Liver (tissue), 9 donors: ENCODE measurements around the gene CD9. TPM values are rescaled to one million over a fixed set of nuclear protein-coding genes. Genes with fewer than 3 reads are reported as not detected.

Source experiments
- DNase-seq: peaks from one replicate; pipeline ENCODE4 v3.0.0-alpha.2; 2017; ENCODE audit warnings: low spot score
- H3K27ac ChIP-seq, 2 donors: one replicate each; pipeline ENCODE4 v1.7.0; 2013; ENCODE audit warnings: inconsistent platforms in 2 of 2, low read length in 2 of 2, control low read depth in 1 of 2, low read depth in 1 of 2, mild to moderate bottlenecking in 1 of 2
- H3K27me3 ChIP-seq, 4 donors: one replicate each; pipeline versions ENCODE4 v1.6.1 to v1.7.0; 2013; ENCODE audit warnings: low read length in 3 of 4, inconsistent platforms in 1 of 4, mild to moderate bottlenecking in 1 of 4, moderate library complexity in 1 of 4; ENCODE audit not compliant: control insufficient read depth in 4 of 4, insufficient read depth in 4 of 4
- H3K36me3 ChIP-seq, 4 donors: one replicate each; pipeline versions ENCODE4 v1.6.1 to v1.7.0; 2013; ENCODE audit warnings: low read length in 3 of 4, mild to moderate bottlenecking in 3 of 4, low read depth in 1 of 4, moderate library complexity in 1 of 4; ENCODE audit not compliant: control insufficient read depth in 4 of 4, insufficient read depth in 3 of 4
- H3K4me1 ChIP-seq, 4 donors: one replicate each; pipeline versions ENCODE4 v1.6.1 to v1.7.0; 2013; ENCODE audit warnings: low read length in 3 of 4, mild to moderate bottlenecking in 3 of 4, moderate library complexity in 1 of 4; ENCODE audit not compliant: control insufficient read depth in 4 of 4, insufficient read depth in 4 of 4
- H3K4me3 ChIP-seq, 3 donors: one replicate each; pipeline versions ENCODE4 v1.6.1 to v1.7.0; 2013; ENCODE audit warnings: low read length in 3 of 3, control low read depth in 1 of 3, low read depth in 1 of 3, mild to moderate bottlenecking in 1 of 3
- H3K9ac ChIP-seq, 2 donors: one replicate each; pipeline ENCODE4 v1.7.0; 2013; ENCODE audit warnings: low read length in 2 of 2, mild to moderate bottlenecking in 2 of 2, moderate library complexity in 2 of 2, control low read depth in 1 of 2, low read depth in 1 of 2
- H3K9me3 ChIP-seq, 4 donors: one replicate each; pipeline versions ENCODE4 v1.6.1 to v1.7.0; 2013; ENCODE audit warnings: low read length in 3 of 4; ENCODE audit not compliant: control insufficient read depth in 4 of 4
- EGR1 ChIP-seq, 2 donors: IDR thresholded peaks; 2 replicates each; pipeline ENCODE4 v1.6.1; 2016 to 2018; ENCODE audit warnings: antibody characterized with exemption in 2 of 2, low read depth in 2 of 2
- FOXA1 ChIP-seq: IDR thresholded peaks from 2 replicates; pipeline ENCODE4 v1.6.1; 2016; ENCODE audit warnings: antibody characterized with exemption
- FOXA2 ChIP-seq: IDR thresholded peaks from 2 replicates; pipeline ENCODE4 v1.6.1; 2016; ENCODE audit warnings: antibody characterized with exemption
- GABPA ChIP-seq, 2 donors: IDR thresholded peaks in 1 of 2; conservative IDR thresholded peaks in 1 of 2; 2 replicates each; pipeline ENCODE4 v1.6.1; 2016; ENCODE audit warnings: antibody characterized with exemption in 2 of 2, mild to moderate bottlenecking in 1 of 2, moderate library complexity in 1 of 2
- HNF4A ChIP-seq, 2 donors: conservative IDR thresholded peaks; 2 replicates each; pipeline ENCODE4 v1.6.1; 2016; ENCODE audit warnings: antibody characterized with exemption in 2 of 2, mild to moderate bottlenecking in 2 of 2
- HNF4G ChIP-seq: IDR thresholded peaks from 2 replicates; pipeline ENCODE4 v1.6.1; 2016; ENCODE audit warnings: antibody characterized with exemption
- JUND ChIP-seq, 2 donors: IDR thresholded peaks; 2 replicates each; pipeline ENCODE4 v1.6.1; 2016; ENCODE audit warnings: antibody characterized with exemption in 2 of 2
- NR2F2 ChIP-seq: IDR thresholded peaks from 2 replicates; pipeline ENCODE4 v1.6.1; 2016; ENCODE audit warnings: antibody characterized with exemption
- RAD21 ChIP-seq, 2 donors: IDR thresholded peaks; 2 replicates each; pipeline ENCODE4 v1.6.1; 2016; ENCODE audit warnings: antibody characterized with exemption in 2 of 2, mild to moderate bottlenecking in 2 of 2
- RXRA ChIP-seq, 2 donors: IDR thresholded peaks; 2 replicates each; pipeline ENCODE4 v1.6.1; 2017 to 2018; ENCODE audit warnings: antibody characterized with exemption in 2 of 2, mild to moderate bottlenecking in 1 of 2
- SP1 ChIP-seq: IDR thresholded peaks from 2 replicates; pipeline ENCODE4 v1.6.1; 2018; ENCODE audit warnings: antibody characterized with exemption, mild to moderate bottlenecking
- TAF1 ChIP-seq: conservative IDR thresholded peaks from 2 replicates; pipeline ENCODE4 v1.6.1; 2016; ENCODE audit warnings: antibody characterized with exemption, mild to moderate bottlenecking
- YY1 ChIP-seq: IDR thresholded peaks from 2 replicates; pipeline ENCODE4 v1.6.1; 2016; ENCODE audit warnings: antibody characterized with exemption, mild to moderate bottlenecking
- WGBS: extraction: QIAGEN DNeasy Blood & Tissue Kit; methylation state at CpG from one replicate; pipeline ENCODE4 v1.1.7; 2013; 5-methylcytosine and 5-hydroxymethylcytosine counted together
- polyA plus RNA-seq, 2 donors: library from polyadenylated mRNA; stranded (reverse) in 1 of 2; unstranded in 1 of 2; fragments of 200-250 nt in 1 of 2; fragments of >200 nt in 1 of 2; fragmentation: Nextera tagmentation in 1 of 2; extraction: Ambion mirVana in 1 of 2; gene quantifications; one replicate each; pipeline versions ENCODE4 v1.2.1 to v1.2.3, GENCODE V29; 2013 to 2015
- total RNA-seq, 2 donors: library from RNA; depleted of rRNA; stranded (reverse); fragments of >200 nt; gene quantifications; one replicate each; pipeline ENCODE4 v1.2.3, GENCODE V29; 2014
- TF ChIP-seq, protein P1 (sequence below): fragments of 150-350 bp; IDR thresholded peaks from 2 replicates; pipeline ENCODE4 v1.5.1; 2017; ENCODE audit warnings: improper control_type of control experiment, low read depth, low read length; ENCODE audit not compliant: missing input control
- TF ChIP-seq, protein P2 (sequence below): IDR thresholded peaks from 2 replicates; pipeline ENCODE4 v1.6.1; 2016; ENCODE audit warnings: antibody characterized with exemption
- TF ChIP-seq, protein P3 (sequence below): IDR thresholded peaks from 2 replicates; pipeline ENCODE4 v1.6.1; 2016; ENCODE audit warnings: antibody characterized with exemption, mild to moderate bottlenecking
- TF ChIP-seq, protein P4 (sequence below): IDR thresholded peaks from 2 replicates; pipeline ENCODE4 v1.6.1; 2016; ENCODE audit warnings: antibody characterized with exemption
- TF ChIP-seq, protein P5 (sequence below): IDR thresholded peaks from 2 replicates; pipeline ENCODE4 v1.6.1; 2016; ENCODE audit warnings: antibody characterized with exemption
- donor health status: healthy.
- donor health status: healthy.
- donor health status: healthy.
- donor health status: healthy.
- donor health status: healthy.

Gene CD9
- total and polyA plus RNA-seq, 4 donors = 18.7 to 65.2 (median 32.4) TPM

DNA sequence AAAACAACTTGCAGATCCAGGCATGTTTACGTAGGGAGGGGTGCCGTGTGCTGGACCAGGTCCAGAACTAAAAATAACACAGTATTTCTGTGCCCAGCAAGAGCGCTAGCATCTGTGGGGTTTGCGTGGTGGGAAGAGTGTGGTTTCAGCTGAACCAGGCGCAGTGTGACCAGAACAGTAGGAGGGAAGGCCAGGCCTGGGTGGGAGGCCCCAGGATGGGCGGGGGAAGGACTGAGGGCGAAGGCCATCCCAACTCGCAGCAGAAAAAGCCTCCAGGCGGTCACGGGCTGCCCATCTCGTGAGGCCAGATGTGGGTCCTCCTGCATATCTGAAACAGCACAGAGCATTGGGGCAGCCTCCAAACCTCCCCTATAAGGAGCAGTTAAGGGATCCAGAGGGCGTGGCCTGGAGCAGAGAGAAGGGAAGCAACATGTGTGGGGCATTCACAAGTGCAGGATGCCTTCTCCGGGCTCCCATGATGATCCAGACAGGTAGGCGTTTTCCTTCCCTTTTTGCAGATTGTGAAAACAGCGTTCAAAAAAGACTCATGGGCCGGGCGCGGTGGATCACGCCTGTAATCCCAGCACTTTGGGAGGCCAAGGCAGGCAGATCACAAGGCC, 17.8 kb upstream of the CD9 start:
- Histone ChIP-seq H3K27me3 (no peaks in the 10 kb centered on the region), H3K36me3 (no peaks in the 10 kb centered on the region), H3K4me3 (peak overlapping the region in 1 of 3 donors; percentile 54), H3K9me3 (no peaks in the 10 kb centered on the region), H3K27ac (peak overlapping the region; percentile 94 to 99), H3K4me1 (peaks cover 14 to 56% (median 34%) of the 10 kb centered on the region in 4 donors), H3K9ac (peak overlapping the region; percentile 15 to 88)
- 25% methylated on average over 19 of the region's 19 CpGs for WGBS
- TF ChIP-seq GABPA (IDR thresholded peaks at IDR 0.05 in 1 of 2, conservative IDR thresholded peaks at IDR 0.05 in 1 of 2) = no peak
- peak; percentile 33 to 59 for TF ChIP-seq RXRA (IDR thresholded peaks at IDR 0.05)
- TF ChIP-seq SP1 = peak; percentile 51
- no peak for TF ChIP-seq TAF1
- TF ChIP-seq, protein P1, sequence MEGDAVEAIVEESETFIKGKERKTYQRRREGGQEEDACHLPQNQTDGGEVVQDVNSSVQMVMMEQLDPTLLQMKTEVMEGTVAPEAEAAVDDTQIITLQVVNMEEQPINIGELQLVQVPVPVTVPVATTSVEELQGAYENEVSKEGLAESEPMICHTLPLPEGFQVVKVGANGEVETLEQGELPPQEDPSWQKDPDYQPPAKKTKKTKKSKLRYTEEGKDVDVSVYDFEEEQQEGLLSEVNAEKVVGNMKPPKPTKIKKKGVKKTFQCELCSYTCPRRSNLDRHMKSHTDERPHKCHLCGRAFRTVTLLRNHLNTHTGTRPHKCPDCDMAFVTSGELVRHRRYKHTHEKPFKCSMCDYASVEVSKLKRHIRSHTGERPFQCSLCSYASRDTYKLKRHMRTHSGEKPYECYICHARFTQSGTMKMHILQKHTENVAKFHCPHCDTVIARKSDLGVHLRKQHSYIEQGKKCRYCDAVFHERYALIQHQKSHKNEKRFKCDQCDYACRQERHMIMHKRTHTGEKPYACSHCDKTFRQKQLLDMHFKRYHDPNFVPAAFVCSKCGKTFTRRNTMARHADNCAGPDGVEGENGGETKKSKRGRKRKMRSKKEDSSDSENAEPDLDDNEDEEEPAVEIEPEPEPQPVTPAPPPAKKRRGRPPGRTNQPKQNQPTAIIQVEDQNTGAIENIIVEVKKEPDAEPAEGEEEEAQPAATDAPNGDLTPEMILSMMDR = no peak
- no peak for TF ChIP-seq HNF4G
- TF ChIP-seq HNF4A (conservative IDR thresholded peaks at IDR 0.05) = peak; percentile 47 to 75
- peak; percentile 17 for TF ChIP-seq NR2F2
- TF ChIP-seq EGR1 (IDR thresholded peaks at IDR 0.05; ENCODE audit: low read depth in 2 of 2) = peak in 1 of 2 donors; percentile 27
- no peak for TF ChIP-seq FOXA1
- TF ChIP-seq, protein P2, sequence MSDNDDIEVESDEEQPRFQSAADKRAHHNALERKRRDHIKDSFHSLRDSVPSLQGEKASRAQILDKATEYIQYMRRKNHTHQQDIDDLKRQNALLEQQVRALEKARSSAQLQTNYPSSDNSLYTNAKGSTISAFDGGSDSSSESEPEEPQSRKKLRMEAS = peak; percentile 51
- peak; percentile 36 to 49 for TF ChIP-seq RAD21 (IDR thresholded peaks at IDR 0.05)
- TF ChIP-seq, protein P3, sequence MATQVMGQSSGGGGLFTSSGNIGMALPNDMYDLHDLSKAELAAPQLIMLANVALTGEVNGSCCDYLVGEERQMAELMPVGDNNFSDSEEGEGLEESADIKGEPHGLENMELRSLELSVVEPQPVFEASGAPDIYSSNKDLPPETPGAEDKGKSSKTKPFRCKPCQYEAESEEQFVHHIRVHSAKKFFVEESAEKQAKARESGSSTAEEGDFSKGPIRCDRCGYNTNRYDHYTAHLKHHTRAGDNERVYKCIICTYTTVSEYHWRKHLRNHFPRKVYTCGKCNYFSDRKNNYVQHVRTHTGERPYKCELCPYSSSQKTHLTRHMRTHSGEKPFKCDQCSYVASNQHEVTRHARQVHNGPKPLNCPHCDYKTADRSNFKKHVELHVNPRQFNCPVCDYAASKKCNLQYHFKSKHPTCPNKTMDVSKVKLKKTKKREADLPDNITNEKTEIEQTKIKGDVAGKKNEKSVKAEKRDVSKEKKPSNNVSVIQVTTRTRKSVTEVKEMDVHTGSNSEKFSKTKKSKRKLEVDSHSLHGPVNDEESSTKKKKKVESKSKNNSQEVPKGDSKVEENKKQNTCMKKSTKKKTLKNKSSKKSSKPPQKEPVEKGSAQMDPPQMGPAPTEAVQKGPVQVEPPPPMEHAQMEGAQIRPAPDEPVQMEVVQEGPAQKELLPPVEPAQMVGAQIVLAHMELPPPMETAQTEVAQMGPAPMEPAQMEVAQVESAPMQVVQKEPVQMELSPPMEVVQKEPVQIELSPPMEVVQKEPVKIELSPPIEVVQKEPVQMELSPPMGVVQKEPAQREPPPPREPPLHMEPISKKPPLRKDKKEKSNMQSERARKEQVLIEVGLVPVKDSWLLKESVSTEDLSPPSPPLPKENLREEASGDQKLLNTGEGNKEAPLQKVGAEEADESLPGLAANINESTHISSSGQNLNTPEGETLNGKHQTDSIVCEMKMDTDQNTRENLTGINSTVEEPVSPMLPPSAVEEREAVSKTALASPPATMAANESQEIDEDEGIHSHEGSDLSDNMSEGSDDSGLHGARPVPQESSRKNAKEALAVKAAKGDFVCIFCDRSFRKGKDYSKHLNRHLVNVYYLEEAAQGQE = no peak
- TF ChIP-seq, protein P4, sequence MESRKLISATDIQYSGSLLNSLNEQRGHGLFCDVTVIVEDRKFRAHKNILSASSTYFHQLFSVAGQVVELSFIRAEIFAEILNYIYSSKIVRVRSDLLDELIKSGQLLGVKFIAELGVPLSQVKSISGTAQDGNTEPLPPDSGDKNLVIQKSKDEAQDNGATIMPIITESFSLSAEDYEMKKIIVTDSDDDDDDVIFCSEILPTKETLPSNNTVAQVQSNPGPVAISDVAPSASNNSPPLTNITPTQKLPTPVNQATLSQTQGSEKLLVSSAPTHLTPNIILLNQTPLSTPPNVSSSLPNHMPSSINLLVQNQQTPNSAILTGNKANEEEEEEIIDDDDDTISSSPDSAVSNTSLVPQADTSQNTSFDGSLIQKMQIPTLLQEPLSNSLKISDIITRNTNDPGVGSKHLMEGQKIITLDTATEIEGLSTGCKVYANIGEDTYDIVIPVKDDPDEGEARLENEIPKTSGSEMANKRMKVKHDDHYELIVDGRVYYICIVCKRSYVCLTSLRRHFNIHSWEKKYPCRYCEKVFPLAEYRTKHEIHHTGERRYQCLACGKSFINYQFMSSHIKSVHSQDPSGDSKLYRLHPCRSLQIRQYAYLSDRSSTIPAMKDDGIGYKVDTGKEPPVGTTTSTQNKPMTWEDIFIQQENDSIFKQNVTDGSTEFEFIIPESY = no peak
- TF ChIP-seq, protein P5, sequence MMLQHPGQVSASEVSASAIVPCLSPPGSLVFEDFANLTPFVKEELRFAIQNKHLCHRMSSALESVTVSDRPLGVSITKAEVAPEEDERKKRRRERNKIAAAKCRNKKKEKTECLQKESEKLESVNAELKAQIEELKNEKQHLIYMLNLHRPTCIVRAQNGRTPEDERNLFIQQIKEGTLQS = no peak
- peak in 1 of 2 donors; percentile 19 for TF ChIP-seq JUND (IDR thresholded peaks at IDR 0.05)
- no peak for TF ChIP-seq FOXA2
- TF ChIP-seq YY1 = peak; percentile 79
- DNase-seq = peak; percentile 53
